SU-DHL-6 (cell line): ENCODE measurements around the gene GALNT15.

Experiments used
- EZH2phosphoT487 ChIP-seq: fragments of 200-600 bp; sonication (generic), shearing (Covaris generic); conservative IDR thresholded peaks from 2 replicates; pipeline ENCODE4 v1.6.1; 2018; ENCODE audit warnings: mild to moderate bottlenecking, antibody characterized with exemption, low read length, moderate library complexity, mixed read lengths
- TF ChIP-seq, protein P1 (sequence below): fragments of 200-600 bp; sonication (generic); IDR thresholded peaks from one replicate; pipeline ENCODE4 v1.5.1; 2017; ENCODE audit warnings: antibody characterized with exemption, mild to moderate bottlenecking, low read length, moderate library complexity; ENCODE audit not compliant: insufficient read depth, poor library complexity, severe bottlenecking

DNA sequence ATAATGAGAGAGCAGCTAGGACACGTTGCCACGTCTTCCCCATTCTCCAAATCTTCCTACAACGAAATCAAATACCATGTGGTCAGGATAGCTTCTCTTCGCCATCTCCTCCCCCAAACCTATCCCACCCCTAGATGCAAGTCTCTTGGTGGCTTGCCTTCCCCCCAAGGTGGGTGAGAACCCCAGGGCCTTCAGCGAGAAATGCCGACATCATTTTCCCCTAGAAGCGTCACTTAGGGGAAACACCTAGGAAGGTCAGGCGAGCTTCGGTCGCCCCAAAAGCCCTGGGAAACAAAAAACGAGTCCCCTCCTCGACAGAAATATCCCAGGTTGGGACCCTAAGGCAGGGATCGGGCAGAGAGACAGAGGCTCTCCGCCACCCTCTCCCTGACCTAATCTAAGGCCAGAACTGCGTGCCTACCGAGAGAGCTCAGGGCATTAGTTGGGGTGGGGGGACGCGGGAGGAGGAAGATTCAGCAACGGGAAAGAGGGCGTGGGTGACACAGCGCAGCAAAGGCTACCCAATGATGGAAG lies 89.8 kb downstream of the GALNT15 start:
- TF ChIP-seq, protein P1, sequence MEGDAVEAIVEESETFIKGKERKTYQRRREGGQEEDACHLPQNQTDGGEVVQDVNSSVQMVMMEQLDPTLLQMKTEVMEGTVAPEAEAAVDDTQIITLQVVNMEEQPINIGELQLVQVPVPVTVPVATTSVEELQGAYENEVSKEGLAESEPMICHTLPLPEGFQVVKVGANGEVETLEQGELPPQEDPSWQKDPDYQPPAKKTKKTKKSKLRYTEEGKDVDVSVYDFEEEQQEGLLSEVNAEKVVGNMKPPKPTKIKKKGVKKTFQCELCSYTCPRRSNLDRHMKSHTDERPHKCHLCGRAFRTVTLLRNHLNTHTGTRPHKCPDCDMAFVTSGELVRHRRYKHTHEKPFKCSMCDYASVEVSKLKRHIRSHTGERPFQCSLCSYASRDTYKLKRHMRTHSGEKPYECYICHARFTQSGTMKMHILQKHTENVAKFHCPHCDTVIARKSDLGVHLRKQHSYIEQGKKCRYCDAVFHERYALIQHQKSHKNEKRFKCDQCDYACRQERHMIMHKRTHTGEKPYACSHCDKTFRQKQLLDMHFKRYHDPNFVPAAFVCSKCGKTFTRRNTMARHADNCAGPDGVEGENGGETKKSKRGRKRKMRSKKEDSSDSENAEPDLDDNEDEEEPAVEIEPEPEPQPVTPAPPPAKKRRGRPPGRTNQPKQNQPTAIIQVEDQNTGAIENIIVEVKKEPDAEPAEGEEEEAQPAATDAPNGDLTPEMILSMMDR: no peak
- TF ChIP-seq EZH2phosphoT487: no peak
